Hematopoietic multipotent progenitor cell treated with erythropoietin and hydrocortisone succinate and interleukin-3 and kit ligand, for 6 days (in vitro differentiated cells): ENCODE data around the gene LPP.
"Not testable (repeated sequence)": the region's sequence is repeated elsewhere in the genome, so short reads cannot be mapped to it uniquely, and the experiment has no call there.

Source experiments
- DNase-seq: peaks from one replicate; pipeline ENCODE4 v3.0.0-alpha.2; 2015

Gene LPP

DNA sequence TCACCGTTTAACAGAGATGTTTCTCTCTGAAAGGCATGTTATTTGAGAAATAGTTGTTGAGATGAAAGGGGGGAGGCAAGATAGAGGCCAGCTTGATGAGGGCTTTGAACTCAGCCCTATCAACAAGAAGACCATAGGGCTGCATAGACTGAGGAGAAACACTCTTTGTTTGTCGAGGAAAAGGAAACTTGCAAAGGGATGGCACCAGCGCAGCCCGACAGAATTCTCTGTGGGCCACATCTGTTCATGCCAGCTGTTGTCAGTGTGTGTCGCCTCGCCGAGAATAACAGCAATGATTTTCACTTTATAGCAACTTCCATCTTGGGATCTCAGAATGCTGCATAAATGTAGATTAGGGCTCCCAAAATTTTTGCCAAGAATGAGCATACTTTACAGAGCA lies 539.5 kb downstream of the LPP start:
- no peak for DNase-seq

DNA sequence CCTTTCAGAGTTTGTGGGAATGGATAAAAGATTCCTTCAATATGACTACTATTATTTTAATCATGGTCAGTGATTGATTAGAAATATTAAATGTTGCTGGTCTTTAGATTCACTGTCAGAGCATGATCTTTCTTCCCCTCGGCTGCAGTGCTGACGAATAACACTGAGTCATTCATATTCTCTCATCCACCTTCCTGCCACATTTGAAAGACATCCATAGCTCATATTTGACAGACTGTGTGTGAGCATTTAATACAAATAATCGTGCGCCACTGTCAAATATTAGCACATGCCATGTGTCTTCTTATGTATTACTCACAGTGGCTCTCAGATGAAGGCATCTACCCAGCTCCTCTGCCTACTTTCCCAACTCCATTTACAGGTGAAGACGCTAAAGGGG lies 541.3 kb downstream of the LPP start:
- no peak for DNase-seq

DNA sequence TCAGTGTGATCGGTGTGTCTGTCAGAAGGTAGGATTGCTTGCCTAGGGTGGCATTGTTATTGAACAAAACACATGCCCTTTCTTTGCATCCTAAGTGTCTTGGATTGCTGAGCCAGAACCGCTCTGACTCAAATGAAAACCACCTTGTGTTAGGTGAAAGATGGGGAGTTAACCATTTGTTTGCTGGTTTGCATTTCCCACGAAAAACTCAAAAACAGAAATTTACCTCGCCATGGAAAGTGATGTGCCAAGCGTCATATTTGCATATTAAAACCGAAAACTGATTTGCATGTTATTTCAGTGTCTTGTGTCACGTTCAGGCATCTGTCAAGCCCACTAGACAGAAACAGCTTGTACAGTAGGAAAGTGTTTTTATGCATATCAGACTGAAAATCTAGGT lies 543.2 kb downstream of the LPP start:
- DNase-seq: no peak

DNA sequence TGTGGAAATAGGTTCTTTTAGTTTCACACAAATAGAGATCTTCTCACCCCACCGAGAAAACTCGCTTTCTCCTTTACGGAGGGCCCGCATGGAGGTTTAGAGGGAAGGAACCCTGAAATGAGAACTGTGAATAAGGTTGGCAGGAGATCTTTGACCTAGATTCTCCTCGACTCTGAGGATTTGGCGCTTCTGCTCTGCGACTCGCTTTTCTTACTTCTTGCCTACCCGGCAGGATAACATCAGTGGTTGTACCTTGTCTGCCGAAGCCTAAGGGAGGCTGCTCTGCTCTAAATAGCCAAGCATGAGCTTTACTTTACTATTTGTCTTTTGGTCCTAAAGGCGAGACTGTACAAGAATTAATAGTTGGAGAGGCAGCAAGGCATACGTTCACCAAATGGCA lies 544.5 kb downstream of the LPP start:
- DNase-seq: no peak

DNA sequence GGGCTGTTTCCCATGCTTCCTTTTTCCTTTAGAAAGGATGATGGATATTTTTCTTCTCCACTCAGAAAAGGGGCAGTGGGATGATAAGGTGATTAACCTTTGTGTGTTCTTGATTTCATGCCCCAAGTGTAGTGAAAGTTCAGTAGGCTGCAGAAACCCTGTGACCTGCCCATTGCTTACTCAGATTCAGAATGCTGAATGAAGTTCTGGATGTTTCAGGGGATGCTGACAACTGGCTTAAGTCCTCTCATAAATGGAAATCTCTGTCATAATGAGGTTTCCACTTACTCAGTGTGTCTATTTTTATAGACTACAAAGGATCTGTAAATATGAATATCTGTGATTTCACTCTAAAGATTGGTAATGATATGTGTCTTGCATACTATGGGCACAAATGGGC lies 546.5 kb downstream of the LPP start:
- DNase-seq: no peak

DNA sequence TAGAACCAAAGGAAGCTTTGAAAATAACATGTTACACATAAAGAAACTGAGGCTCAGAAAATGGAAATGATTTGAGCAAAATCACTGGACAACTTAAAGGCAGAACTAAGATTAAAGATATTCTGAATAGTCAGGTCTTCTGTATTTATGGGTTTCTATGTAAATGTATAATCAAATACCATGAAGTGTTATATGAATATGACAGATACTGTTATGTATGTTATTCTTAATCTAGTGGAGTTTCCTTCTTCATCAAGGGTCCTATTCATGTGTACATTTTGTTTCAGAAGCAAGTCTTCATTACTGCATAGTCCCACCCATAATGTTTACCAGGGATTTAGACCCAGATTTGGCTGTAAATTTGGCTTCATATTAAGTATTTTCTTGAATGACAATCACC lies 547.0 kb downstream of the LPP start:
- no peak for DNase-seq

DNA sequence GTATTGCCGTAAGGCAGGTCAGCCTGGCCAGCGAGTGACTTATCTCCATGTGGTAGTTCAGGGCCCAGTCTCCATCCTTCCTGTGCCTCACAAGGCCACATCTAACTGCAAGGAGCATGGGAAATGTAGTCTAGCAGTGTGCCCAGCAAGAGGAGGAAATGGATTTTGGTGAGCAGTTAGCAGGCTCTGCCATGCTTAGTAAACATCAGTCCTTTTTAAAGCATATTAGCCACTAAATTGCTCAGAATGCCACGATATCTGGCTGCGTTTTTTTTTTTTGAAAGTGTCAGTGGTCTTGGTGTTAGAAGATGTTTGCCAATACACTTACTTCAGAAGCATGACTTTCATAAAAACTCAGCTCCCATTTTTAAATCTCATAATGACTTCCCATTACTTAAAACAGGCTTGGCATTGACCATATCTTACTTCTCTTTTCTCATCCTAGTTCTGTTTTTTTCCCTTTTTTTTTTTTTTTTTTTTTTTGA lies 547.6 kb downstream of the LPP start:
- peak; percentile 31 for DNase-seq

DNA sequence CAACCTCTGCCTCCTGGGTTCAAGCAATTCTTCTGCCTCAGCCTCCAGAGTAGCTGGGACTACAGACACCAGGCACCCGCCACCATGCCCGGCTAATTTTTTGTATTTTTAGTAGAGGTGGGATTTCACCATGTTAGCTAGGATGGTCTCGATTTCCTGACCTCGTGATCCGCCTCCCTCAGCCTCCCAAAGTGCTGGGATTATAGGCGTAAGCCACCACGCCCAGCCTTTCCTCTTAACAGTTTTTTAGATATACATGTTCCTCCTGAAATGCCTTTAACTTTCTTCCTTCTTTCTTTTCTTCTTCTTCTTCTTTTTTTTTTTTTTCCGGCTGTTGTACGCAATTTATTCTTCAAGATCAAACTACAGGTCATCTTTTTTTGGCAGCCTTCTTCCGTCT lies 548.1 kb downstream of the LPP start:
- not testable (repeated sequence) for DNase-seq

DNA sequence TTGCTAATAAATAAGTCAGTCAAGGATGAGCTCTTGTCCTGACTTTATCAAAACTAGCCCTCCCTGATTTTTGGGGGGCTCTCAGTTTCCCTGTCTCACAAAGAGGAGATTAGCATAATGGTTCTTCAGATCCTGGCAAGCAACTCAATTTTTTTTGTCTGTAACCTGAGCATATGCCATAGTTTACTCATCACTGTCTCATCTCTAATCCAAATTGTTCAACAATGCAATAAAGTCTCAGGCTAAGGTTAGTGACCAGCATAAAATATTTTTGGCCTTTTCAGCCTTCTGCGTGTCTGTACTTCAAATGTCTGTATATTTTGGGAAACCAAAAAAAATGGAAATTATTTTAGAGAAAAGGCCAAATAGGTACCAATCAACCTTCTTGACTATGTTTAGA lies 552.2 kb downstream of the LPP start:
- no peak for DNase-seq

DNA sequence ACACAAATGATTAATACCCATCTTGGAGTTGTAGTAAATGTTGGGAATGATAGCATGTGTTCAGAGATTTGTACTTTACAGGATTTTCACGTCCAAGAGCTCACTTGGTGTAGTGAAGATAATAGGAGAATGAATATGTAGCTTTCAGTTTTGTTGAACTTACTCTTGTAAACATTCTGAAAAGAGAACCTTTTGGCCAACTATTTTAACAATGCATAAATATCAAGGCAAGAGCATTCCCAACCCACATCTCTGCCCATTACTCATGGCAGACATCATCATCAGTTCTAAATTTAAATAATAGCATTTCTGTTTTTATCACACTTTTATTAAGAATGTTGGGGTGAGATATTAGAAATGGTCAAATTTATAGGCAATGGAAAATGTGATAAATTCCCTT lies 552.6 kb downstream of the LPP start:
- no peak for DNase-seq

DNA sequence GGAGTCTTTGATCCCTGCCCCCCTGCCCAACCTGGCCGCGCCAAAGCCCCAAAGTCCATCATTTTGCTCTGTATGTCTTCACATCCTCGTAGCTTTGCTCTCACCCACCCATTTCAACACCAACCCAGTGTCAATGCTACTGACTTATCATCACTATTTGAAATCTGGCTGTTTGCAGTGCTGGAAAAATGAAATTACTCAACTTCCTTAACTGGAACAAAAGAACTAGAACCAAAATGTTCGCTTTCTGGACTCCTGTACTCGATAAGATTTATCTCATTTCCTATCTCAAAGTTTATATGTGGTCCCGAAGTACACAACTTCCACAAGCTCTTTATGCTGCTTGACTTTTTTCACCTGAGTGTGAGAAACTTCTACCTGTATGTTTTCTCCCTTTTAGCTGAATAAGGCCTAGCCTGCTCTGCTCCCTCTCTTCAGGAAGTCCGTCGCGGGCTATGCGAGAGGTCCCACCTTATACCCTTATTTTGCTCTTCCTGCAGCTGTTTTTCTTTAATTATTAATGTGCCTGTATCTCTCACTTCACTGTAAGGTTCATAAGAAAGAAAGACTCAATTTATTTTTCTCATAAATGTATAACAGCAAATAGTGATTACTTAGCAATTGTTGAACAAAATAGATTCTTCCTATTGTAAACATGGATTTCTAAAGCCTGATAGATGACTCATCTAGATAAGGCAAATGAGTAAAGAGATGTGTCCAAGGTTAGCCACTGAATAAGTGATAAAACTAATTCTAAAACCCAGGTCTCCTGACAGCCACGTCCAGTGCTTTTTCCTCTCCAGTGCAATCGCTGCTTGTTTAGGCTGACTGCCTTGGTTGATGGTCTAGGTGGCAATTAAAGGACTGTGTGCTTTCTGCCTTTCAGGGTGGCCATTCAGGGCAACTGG lies 553.7 kb downstream of the LPP start:
- DNase-seq: peak; percentile 26

DNA sequence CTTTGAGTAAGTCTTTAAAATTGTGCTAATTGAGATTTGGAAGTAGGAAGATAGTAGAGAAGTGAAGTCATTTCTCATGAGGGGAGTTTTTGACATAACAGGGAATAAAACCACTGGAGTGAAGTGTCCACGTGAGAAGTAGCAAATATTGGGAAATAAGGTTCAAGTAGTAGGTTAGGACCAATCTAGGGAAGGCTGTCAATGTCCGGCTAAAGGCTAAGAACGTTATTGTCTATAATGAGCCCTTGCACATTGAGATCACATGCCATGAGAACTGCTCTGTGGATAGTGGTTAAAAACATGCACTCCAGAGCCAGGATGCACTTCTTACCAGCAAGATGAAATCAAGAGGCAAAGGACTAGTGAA lies 557.9 kb downstream of the LPP start:
- DNase-seq: no peak

DNA sequence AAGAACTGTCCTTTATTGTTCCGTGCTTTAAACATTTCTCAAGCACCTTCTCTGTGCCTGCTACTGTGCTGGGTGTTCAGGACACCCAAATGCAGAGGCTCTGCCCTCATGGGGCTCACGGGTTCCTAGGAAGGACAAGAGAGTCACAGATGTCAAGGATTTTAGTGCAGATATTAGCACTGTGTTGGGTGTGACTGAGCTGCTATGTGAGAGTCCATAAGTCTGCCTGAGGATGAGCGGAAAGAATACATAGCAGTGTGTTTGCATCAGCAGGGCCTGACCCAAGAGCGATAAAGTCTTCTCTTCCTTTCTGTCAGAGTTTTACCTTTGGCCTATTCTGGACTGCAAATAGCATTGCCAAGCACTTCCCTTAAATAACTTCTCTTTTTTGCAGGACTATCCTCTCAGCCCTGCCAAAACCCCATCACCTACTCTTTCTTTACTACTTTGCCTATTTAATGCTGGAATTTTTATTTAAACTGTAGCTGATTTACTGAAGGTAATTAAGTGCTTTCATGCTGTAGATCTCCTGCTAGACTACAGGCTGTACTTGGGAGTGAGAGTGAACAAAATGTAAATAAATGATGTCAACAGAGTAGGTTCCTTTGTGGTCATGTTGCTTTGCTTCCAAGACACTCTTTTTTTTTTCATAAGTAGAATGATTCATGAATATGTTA lies 558.4 kb downstream of the LPP start:
- peak; percentile 63 for DNase-seq

DNA sequence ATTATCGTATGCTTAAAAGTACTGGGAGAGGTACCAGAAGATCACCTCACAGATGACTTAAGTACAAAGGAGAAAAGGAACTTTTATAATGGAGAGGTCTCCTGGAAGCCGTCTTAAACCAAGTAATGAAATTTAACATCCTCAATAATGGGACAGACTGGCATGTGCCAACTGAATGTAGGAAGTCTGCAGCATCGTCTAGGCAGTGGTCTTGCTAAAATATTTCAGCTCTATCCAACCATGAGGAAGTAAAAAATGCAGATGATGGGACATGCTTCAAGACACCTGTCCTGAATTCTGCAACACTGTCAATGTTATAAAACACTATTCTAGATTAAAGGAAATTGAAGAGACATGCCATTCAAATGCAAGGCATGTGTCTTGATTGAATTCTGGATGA lies 559.0 kb downstream of the LPP start:
- no peak for DNase-seq

DNA sequence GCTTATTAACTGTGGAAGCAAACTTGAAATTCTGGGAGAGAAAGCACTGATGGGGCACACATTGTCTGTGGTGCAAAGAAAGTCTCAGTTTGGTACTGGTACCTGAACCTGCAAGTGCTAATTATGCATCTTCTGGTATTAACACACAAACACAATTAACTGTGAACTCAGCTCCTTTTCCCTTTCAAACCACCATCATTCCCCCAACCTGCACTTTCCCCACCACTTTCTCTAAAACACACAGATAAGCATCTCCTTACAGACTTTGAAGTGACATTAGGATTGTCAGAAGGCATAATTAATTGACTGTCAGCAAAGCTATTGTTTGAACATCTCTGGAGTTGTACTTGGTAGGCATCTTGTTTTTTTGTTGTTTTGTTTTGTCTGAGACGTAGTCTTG lies 565.6 kb downstream of the LPP start:
- no peak for DNase-seq

DNA sequence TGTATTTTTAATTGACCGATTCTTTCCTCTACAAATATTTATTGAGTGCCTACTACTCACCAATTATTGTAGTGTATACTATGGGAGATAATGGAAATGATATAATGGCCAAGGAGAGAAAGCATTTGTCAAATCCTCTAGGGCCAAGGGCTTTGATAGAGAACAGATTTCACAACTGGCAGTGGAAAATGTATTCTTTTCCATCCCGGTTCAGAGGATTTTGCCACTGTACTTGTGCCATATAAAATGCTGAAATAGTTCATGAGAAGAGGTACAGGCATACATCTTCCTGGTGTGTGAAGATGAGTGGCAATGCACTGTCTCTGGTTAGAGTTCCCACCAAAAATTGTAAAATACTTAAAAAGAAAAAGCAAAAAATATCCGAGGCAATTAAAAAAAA lies 566.3 kb downstream of the LPP start:
- DNase-seq: no peak

DNA sequence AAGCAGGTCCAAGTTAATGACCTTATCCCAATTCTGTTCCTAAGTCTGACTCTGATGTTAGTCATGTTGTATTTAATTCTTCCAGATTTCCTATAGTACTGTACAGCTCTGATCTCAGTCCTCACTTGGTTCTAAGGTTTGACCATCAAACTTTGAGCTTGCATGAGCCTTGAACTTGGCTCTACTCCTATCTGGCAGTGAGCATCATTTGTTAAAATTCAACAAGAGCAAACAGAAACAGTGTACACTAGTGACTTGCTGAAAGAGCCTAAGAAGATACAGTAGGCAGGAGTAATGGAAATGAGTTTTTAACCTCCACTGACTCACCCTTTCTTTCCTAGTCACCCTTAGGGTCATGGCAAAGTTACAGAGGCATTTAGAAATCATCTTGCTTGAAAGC lies 566.7 kb downstream of the LPP start:
- DNase-seq: no peak

DNA sequence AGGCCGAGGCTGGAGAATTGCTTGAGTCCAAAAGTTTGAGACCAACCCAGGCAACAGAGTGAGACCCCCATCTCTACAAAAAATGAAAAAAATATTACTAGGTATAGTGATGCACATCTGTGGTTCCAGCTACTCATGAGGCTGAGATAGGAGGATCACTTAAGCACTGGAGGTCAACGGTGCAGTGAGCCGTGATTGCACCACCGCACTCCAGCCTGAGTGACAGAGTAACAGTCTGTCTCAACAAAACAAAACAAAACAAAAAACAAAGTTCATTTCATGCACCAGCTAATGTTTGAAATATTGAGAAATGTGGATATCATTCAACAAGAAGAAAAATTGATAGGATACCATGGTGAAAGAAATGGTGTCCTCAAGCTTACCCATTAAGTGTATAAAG lies 567.4 kb downstream of the LPP start:
- DNase-seq: no peak

DNA sequence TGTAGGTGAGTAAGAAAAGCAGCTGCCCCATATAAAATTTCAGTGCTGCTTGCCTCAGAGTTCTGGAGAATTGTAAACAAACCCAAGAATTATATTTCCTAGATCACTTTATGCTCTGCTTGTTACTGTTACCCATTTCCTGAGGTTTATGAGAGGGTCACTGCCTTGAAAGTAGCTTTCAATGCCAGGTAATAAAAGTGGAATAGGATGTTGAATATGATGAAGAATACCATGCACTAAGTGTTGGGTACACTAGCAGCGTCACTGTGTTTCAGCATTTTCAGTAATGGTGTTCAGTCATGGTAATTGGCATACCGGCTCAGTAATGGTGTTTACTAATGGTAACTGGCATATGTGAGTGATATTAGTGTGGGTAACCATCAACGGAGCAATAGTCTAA lies 568.0 kb downstream of the LPP start:
- DNase-seq: no peak

DNA sequence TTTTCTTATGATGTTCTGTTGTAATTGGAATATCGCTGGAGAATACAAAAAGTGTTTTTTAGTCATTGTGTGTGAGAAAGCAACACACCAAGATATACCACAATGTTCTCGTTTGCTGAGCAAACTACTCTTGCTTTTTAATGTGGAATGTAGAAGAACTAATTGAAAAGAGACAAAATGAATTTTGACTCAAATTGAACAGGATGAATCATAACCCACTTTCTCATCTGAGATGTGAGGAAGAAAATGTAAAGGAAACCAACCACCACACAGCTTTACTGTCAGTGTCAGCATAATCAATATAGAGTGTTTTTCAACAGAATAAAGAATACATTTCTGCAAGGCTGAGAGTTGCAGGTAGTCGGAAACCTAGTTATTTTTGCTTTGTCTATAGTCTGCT lies 569.0 kb downstream of the LPP start:
- DNase-seq: no peak

DNA sequence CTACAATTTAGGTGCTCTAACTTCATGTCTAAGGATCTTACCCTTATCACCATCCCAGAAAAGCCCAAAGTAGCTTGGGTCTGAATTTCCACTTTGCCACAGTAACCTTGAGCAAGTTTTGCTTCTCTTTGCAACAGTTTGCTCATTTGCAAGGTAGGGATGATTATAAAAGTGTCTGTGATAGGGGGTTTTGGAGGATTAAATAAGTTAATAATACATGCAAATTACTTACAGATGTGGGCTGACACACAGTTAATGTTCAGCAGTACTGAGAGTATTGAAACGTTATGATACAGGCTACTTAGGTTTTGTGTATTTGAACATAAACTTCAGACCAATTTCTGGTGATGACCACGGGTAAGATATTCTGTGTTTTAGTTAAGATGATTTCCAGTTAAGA lies 573.1 kb downstream of the LPP start:
- no peak for DNase-seq

DNA sequence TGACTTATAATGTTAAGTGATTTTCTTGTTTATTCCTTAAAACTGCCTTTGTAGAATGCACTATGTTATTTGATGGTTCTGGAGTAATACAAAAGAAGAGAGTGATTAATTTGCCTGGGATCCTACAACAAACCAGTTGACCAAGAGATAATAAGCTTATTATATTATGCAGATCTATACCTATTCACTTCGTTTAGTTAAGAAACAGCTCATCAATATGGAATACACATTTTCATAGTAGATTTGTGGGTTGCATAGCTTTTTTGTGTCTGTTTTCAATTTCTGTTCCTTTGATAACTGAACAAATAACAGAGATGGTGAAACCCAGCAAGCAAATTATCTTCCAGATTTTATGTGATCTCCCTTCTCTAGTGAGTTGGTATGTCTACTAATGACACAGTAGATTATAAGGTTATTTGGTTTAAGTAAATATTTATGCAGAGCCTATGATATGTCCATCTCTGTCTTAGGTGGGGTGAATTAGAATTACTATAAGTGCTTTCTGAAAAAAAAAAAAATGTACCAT lies 574.5 kb downstream of the LPP start:
- DNase-seq: no peak

DNA sequence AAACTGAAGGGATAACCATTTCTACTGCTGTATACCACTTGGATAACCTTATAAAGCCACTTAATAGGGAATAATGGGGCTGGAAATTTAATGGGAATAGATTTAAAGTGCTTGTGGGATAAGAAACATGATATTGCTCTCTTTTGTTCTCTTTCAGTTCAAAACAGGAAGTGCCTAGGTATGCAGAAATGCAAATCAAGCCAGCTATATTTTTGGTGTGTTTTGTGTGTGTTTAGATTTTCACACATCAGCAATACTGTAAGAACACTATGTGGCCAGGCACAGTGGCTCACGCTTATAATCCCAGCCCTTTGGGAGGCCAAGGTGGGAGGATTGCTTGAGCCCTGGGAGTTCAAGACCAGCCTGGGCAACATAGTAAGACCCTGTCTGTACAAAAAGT lies 575.5 kb downstream of the LPP start:
- DNase-seq: no peak

DNA sequence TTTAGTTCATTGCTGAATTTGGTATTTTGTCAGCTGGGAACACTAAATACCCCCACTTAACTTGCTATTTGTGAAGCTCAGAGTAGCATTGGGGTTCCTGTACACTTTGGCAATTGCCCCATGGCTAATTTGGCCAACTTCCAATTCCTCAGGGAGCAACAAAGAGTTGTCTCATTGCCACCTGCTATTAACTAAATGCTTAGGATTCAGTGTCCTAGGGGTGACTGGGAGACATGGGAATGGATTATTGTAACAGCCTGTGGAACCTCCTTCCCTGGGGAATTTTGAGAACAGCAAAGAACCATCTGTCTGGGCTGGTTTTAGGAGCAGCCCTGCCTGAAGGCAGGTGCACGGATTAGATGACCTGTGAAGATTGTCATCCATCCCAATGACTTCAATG lies 580.4 kb downstream of the LPP start:
- DNase-seq: no peak
